Calu3 (cell line): Measurements from ENCODE around the gene DDIAS. TPM values are rescaled to one million over a fixed set of nuclear protein-coding genes. Genes with fewer than 3 reads are reported as not detected.
A peak's percentile ranks its signal among the peaks of the same experiment; 100 is the strongest.

Source experiments
- BruUV-seq: library from RNA; stranded (reverse); fragments of 400-500 nt; replicated peaks from 2 replicates; lab custom pipeline; 2021; lab: Mats Ljungman, UMichigan
- CTCF ChIA-PET: fragments of 300-600 bp; sonication (Branson Sonifier 250); formaldehyde crosslinking; loops from one replicate; lab custom pipeline; 2022; ENCODE audit warnings: antibody characterized with exemption; lab: Charles Lee
- DNase-seq: peaks from one replicate; pipeline ENCODE4 v3.0.0; 2022
- H3K27ac Mint-ChIP-seq: one replicate; pipeline ENCODE4 v1.8.0; 2022; ENCODE audit warnings: mixed read lengths; ENCODE audit not compliant: unreplicated experiment
- H3K27me3 Mint-ChIP-seq: one replicate; pipeline ENCODE4 v1.8.0; 2022; ENCODE audit warnings: mixed read lengths; ENCODE audit not compliant: unreplicated experiment
- H3K36me3 Mint-ChIP-seq: one replicate; pipeline ENCODE4 v1.8.0; 2022; ENCODE audit warnings: mild to moderate bottlenecking, moderate library complexity, mixed read lengths; ENCODE audit not compliant: insufficient read depth, unreplicated experiment
- H3K4me1 Mint-ChIP-seq: one replicate; pipeline ENCODE4 v1.8.0; 2022; ENCODE audit warnings: mild to moderate bottlenecking, low read depth, mixed read lengths; ENCODE audit not compliant: unreplicated experiment
- H3K4me3 Mint-ChIP-seq: one replicate; pipeline ENCODE4 v1.8.0; 2022; ENCODE audit warnings: mild to moderate bottlenecking, low read depth, moderate library complexity, mixed read lengths; ENCODE audit not compliant: unreplicated experiment
- H3K9me3 Mint-ChIP-seq: one replicate; pipeline ENCODE4 v1.8.0; 2022; ENCODE audit warnings: low read depth, mixed read lengths; ENCODE audit not compliant: unreplicated experiment
- intact Hi-C: fragments of 100-400 bp; cut with micrococcal nuclease; formaldehyde crosslinking; loops from one replicate; pipeline ENCODE4 v1.10.0; 2022; ENCODE audit not compliant: unreplicated experiment
- total RNA-seq: library from RNA; stranded (reverse); gene quantifications from 2 replicates; pipeline ENCODE4 v1.2.3, GENCODE V29; 2022
- TF ChIP-seq, protein P1 (sequence below): fragments of 200-600 bp; IDR thresholded peaks from one replicate; pipeline ENCODE4 v1.8.0; 2022; ENCODE audit warnings: antibody characterized with exemption; ENCODE audit not compliant: unreplicated experiment

Gene DDIAS
- total RNA-seq, 1 experiment from 2014 or later, result 10.9 TPM

DNA sequence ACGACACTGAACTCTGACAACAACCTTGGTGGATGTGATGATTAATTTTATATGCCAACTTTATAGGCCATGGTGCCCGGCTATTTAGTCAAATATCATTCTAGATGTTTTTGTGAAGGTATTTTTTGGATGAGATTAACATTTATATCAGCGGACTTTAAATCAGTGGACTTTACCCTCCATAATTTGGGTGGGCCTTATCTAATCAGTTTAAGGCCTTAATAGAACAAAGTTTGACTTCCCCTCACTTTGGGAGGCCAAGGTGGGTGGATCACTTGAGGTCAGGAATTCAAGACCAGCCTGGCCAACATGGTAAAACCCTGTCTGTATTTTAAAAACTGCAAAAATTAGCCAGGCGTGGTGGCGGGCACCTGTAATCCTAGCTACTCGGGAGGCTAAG, 5.4 kb upstream of the DDIAS start:
- no peak overlapping the region for H3K4me3 Mint-ChIP-seq
- peaks cover 18% of the 10 kb centered on the region for H3K36me3 Mint-ChIP-seq
- H3K9me3 Mint-ChIP-seq, result no peaks in the 10 kb centered on the region
- CTCF ChIA-PET, result no interaction called here
- peaks cover 8% of the 10 kb centered on the region for H3K4me1 Mint-ChIP-seq
- no peak for DNase-seq
- no peak overlapping the region for H3K27ac Mint-ChIP-seq
- intact Hi-C loops, result no loop called here
- no TSS peak for BruUV-seq
- TF ChIP-seq, protein P1, sequence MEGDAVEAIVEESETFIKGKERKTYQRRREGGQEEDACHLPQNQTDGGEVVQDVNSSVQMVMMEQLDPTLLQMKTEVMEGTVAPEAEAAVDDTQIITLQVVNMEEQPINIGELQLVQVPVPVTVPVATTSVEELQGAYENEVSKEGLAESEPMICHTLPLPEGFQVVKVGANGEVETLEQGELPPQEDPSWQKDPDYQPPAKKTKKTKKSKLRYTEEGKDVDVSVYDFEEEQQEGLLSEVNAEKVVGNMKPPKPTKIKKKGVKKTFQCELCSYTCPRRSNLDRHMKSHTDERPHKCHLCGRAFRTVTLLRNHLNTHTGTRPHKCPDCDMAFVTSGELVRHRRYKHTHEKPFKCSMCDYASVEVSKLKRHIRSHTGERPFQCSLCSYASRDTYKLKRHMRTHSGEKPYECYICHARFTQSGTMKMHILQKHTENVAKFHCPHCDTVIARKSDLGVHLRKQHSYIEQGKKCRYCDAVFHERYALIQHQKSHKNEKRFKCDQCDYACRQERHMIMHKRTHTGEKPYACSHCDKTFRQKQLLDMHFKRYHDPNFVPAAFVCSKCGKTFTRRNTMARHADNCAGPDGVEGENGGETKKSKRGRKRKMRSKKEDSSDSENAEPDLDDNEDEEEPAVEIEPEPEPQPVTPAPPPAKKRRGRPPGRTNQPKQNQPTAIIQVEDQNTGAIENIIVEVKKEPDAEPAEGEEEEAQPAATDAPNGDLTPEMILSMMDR, result no peak
- no peaks in the 10 kb centered on the region for H3K27me3 Mint-ChIP-seq

DNA sequence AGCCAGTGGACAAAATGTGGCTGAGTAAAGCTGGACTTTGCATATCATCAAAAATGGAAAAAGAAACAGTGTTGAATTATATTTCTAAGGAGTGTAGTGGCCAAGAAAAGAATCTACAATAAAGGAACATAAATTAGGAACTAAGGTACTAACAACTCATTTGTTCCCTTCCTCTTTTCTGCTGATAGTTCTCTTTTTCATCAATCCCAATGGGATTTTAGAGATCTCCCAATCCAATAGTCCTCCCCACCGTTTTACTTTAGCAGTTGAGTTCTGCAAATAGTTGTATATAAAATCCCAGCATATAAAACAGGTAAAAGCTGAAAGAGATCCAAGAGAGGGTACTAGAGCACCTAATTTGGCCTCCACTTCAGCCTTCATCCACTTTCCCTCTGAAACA, 3.3 kb upstream of the DDIAS start:
- Mint-ChIP-seq H3K9me3 (no peaks in the 10 kb centered on the region), H3K4me3 (no peak overlapping the region), H3K36me3 (peaks cover 32% of the 10 kb centered on the region), H3K4me1 (peaks cover 19% of the 10 kb centered on the region), H3K27ac (no peak overlapping the region), H3K27me3 (no peaks in the 10 kb centered on the region)
- intact Hi-C loops, result no loop called here
- TF ChIP-seq, protein P1, result no peak
- DNase-seq, result no peak
- CTCF ChIA-PET, result no interaction called here
- BruUV-seq, result no TSS peak

DNA sequence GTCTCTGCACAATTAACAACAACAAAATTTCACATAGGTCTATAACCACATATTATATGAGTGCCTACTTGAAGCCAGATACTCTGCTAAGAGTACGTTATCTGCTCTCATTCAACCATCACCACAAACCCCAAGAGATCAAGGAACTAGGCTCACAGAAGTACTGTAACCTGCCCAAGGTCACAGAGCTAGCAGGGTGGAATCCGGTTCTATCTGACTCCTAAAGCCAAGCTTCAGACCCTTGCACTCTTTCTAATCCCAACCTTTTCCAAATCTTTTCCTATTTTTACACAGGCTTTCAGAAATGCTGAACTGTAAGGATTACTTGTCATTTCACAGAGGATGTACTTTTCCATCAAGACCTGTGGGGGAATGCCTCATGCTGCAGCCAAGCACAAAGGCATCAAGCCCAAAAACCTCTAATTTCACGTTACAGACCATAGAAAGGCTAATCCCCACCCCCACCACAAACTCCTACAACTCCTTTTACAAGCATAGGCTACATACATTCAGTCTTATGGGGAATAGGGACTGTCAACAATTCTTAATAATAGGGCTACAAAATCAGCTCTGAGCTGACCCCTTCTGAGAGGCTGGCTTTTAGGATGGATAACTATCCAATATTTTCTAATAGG, 2.2 kb upstream of the DDIAS start:
- CTCF ChIA-PET, result no interaction called here
- Mint-ChIP-seq H3K27me3 (no peaks in the 10 kb centered on the region), H3K27ac (peak overlapping the region; percentile 73), H3K9me3 (no peaks in the 10 kb centered on the region), H3K4me1 (peaks cover 23% of the 10 kb centered on the region), H3K4me3 (peak overlapping the region; percentile 82), H3K36me3 (peaks cover 32% of the 10 kb centered on the region)
- intact Hi-C loops, result no loop called here
- TSS peak; percentile 45 for BruUV-seq
- TF ChIP-seq, protein P1, result no peak
- no peak for DNase-seq

DNA sequence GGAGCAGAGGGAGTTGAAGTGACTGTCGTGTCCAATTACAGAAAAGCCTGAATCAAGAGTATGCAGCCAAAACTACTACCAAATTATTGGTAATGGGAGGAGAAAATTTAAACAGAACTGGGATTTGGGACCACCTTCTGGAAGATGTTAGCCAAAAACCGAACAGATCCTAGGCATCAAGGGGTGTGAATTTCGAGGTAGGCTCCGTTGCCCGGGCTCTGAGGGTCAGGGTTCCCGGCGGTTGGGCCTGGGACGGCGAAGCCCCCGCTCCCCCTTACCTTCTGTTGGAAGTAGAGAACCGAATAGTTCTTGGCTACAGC, 1.6 kb upstream of the DDIAS start:
- CTCF ChIA-PET, result interaction anchor here (0.6 to 2.3 kb wide), 2 partner anchors 8 to 33 kb away, joined by 3 to 12 read pairs; no protein-coding TSS in a partner anchor
- Mint-ChIP-seq H3K27me3 (no peaks in the 10 kb centered on the region), H3K4me3 (peak overlapping the region; percentile 82), H3K9me3 (no peaks in the 10 kb centered on the region), H3K27ac (peak overlapping the region; percentile 73), H3K4me1 (peaks cover 23% of the 10 kb centered on the region), H3K36me3 (peaks cover 32% of the 10 kb centered on the region)
- TF ChIP-seq, protein P1, result no peak
- intact Hi-C loops, result loop anchor here (1.0 to 10.0 kb wide), 2 partner anchors 33 to 255 kb away; partner anchors contain the start of gene PCF11
- BruUV-seq, result no TSS peak
- no peak for DNase-seq
